SHP77 (cell line): ENCODE measurements around the gene LIPI.
"Not testable (repeated sequence)": the region's sequence is repeated elsewhere in the genome, so short reads cannot be mapped to it uniquely, and the experiment has no call there.

Experiments used
- DNase-seq, 2 experiments: peaks; one replicate each; lab custom pipeline; 2025; lab: John Stamatoyannopoulos, UW

LIPI gene

DNA sequence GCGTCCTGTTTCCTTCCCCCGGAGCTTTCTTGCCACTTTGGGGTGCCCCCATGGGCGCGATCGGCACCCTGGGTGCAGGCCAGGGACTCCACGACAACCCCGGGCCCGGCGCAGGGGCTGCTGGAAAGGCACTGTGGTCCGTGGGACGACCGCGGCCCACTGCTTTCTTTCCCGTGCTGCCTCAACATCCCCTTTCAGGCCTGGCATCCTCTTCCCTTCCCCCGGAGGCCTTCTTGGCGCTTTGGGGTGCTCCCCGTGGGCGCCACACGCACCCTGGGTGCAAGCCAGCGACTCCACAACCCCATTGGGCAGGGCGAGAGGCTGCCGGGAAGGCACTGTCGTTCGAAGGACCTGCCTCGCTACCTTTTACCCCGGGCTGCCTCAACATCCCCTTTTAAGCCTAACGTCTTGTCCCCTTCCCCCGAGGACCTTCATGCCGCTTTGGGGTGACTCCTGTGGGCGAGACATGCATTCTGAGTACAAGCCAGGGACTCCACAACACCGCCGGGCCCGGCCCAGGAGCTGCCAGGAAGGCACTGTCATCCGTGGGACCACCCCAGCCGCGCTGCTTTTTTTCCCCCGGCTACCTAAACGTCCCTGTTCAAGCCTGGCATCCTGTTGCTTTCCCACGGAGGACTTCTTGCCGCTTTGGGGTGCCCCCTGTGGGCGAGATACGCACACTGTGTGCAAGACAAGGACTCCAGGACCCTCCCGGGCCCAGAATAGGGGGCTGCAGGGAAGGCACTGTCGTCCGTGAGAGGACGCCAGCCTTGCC lies 137.8 kb downstream of the LIPI start:
- no peak for DNase-seq

DNA sequence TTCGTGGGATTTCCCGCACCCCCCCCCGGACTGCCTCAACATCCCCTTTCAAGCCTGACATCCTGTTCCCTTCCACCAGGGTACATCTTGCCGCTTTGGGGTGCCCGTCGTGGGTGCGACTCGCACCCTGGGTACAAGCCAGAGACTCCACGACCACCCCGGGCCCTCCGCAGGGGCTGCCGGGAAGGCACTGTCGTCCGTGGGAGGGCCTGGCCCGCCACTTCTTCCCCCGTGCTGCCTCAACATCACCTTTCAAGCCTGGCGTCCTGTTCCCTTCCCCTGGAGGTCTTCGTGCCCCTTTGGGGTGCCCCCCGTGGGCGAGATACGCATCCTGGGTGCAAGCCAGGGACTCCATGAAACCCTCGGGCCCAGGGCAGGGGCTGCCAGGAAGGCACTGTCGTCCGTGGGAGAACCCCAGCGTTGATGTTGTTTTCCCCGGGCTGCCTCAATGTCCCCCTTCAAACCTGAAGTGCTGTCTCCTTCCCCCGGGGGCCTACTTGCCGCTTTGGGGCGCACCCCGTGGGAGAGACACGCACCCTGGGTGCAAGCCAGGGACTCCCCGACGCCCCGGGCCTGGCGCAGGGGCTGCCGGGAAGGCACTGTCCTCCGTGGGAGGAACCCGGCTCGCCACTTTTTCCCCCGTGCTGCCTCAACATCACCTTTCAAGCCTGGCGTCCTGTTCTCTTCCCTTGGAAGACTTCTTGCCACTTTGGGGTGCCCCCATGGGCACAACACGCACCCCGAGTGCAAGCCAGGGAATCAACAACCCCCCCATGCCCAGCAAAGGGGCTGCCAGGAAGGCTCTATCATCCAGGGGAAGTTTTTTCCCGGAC lies 138.6 kb downstream of the LIPI start:
- no peak for DNase-seq

DNA sequence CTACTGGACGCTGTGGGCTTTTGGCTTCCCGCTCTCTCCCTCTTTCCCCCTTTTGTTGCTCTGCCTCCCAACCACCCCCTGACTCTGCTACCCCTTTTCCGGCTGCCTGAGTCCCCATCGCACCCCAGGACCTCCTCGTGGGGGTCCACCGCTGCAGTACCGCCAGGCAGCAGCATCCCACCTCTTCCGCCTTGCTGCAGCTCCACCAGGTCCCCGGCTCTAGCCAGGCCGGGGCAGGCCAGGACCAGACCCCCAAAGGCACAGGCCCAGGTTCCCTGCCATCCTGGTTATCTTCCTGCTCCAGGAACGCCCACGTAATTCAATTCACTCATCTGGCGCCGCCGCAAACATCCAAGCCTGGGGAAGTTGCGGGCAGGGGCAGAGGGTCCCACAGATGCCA lies 139.8 kb downstream of the LIPI start:
- DNase-seq = no peak

DNA sequence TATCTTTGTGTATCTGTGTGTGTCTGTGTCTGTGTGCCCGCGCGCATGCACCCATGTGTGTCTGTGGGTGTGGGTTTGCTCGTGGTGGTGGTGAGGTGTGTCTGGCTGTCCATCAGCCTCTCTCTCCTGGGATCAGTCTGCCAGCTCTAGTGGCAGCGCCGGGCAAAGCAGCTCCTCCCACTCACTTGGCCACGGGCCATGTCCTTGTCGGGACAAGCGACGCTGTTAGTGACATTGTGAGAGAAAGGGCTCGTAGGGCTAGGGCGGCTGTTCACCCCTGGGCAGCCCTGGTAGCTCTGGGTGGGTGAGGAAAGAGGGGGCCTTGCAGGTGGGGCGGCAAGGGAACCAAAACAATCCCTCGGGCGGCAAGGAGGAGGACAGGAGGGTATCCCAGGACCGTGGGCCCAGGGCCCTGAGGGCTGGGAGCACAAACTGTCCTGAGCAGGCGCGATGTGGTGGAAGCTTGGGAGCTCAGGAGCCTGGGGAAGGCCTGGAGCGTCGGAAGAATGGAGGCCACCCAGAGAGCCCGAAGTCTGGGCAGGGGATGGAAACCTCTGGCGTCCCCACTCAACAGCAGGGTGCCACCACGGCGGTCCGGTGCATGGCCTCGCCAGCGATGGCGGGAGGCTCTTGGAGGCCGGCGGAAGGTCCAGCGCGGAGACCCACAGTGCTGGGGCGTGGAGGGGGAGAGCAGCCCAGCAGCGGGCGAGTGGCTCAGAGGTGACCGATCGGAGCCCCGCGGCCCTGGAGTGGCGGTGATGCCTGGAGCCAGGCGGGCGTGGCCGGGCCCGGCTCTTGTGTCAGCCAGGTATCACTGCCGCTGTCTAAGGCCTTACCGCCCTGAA lies 140.5 kb downstream of the LIPI start:
- no peak for DNase-seq

DNA sequence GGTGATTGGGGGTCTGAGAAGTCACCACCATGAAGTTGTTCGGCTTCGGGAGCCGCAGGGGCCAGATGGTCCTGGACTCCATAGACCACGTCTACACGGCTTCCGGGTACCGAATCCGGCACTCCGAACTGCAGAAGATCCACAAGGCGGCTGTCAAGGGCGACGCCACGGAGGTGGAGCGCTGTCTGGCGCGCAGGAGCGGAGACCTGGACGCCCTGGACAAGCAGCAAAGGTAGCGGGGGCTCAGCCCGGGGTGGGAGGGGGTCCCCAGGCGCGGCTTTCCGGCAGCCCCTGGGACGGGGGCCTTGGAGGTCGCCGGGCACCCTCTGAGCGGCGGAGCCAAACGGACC lies 146.5 kb downstream of the LIPI start:
- DNase-seq = no peak

DNA sequence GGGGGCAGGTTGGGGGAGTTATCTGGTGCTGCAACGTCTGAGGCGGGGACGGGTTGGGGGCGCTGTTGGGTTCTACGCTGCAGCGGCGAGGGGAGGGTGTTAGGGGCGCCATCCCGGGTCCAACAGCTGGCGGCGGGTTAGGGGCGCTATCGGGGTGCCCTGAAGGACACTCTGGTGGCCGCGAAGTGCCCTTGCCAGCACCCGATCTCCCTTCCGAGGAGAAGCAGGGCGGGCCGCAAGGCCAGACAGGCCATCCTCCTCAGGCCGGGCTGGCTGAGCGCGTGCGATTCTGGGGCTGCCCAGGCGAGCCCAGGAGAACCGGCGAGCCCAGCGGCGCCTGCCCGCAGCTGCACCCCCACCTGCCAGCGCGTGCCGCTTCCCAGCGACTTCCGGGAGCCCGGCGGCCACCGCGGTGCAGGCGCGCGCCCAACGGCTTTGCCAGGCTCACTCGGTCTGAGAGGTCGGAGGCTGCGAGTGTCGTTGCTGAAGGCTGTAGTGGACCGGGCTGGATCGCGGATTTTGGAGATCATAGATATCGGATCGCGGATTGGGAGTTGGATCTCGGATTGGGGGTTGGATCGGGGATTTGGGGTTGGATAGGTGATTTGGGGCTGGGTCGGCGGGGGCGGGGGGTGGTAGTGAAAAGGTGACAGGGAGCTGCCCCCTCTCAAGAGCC lies 147.0 kb downstream of the LIPI start:
- DNase-seq = not testable (repeated sequence)

DNA sequence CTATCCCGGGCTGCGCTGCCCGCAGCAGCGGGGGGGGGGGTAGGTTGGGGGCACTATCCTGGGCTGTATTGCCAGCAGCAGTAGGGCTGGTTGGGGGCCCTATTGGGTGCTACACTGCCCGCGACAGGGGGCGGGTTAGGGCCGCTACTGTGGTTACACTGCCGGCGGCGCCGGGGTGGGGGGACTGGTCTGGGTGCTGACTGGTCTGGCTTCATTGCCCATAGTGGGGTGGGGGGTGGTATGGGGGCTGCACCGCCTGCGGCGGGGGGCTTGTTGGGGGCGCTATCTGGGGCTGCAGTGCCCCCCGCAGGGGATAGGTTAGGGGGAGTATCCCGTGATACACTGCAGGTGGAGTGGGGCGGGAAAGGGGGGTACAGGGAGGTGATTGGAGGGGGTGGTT lies 148.1 kb downstream of the LIPI start:
- DNase-seq = not testable (repeated sequence)

DNA sequence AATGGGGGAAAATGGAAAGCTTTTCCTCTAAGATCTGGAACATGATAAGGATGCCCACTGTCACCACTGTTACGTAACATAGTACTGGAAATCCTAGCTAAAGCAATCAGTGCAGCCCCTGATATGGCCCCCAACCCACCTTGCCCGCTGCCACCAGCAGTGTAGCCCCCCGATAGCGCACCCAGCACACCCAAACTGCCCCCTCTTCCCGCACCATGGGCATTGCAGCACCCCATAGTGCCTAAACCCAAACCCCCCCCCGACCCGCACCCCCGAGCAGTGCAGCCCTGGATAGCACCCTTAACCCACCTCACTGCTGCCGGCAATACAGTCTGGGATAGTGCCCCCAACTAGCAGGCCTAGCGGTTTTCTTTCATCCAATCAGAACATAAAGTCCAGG lies 148.9 kb downstream of the LIPI start:
- DNase-seq = not testable (repeated sequence)

DNA sequence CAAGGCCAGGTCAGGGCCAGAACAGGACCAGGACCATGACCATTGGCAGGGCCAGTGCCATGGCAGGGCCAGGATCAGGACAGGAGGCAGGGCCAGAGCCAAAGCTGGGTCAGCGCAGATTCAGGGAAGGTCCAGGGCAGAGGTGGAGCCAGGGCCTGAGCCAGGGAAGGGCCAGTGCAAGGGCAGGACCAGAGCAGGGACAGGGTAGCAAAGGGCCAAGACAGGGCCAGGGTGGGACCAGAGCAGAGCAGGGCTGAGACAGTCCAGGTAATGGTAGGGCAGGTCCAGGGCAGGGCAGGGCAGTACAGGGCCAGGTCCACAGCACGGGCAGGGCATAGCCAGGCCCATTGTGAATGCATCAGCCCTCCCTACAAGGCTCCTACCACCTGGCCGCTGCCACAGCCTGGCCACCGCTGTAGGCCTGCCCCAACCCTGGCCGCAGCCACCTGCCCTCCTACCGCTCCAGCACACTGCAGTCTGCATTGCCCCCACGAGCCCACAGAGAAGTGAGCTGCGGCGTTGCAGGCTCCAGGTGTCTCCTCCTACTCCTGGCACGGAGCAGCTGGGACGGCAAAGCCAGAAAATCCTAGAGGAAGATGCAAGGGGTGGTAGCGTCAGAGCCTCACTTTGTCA lies 151.6 kb downstream of the LIPI start:
- not testable (repeated sequence) for DNase-seq
